ENCODE measurements around the gene SIPA1L3.

The SIPA1L3 gene

GRCh38 chr19:37997911-37998344, 90.9 kb downstream of the SIPA1L3 start:
- DNase-seq (ENCODE audit: low read depth), result no peak

- no peak for DNase-seq (ENCODE audit: low read depth)
These were observed 91.8 kb downstream of the SIPA1L3 start for GRCh38 chr19:37998801-37999308.

DNA sequence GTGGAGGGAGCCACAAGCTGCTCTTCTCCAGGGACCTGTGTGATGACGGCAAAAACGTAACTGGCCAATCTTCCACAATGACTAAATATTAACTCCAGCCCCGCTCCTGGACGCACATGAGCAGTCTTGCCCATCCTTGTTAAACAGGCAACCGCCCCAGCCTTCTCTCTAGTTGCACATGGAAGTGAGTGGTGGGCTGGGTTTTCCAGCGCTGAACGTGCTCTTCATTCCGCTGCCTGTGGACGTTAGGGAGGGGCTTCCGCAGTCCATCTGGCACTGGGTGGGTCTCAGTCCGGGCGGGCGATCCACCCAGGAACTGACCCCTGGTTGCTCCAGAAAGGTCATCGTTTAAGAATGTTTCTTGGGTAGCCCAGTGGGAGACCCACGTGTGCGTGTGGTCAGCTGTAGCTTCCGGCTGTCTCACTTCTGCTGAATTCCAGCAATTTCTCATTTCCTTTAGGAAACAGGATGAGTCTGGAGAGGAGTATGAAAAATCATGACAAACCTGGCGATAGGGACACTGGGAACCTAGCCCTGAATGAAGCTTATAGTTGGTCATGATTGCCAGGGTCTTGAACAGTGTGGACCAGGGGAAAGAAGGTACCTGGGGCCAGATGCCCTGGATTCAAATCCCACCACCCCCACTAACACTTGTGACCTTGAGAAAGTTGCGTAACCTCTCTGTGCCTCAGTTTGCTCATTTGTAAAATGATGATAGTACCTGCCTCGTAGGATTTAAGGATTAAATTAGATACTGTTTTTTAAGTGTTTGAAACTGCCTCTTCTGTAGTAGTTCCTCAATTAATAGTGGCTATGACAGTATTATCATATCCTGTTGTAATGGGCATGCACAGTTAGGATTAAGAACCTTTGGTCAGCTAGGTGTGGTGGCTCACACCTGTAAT, 92.6 kb downstream of the SIPA1L3 start:
- DNase-seq (ENCODE audit: low read depth), result no peak

DNA sequence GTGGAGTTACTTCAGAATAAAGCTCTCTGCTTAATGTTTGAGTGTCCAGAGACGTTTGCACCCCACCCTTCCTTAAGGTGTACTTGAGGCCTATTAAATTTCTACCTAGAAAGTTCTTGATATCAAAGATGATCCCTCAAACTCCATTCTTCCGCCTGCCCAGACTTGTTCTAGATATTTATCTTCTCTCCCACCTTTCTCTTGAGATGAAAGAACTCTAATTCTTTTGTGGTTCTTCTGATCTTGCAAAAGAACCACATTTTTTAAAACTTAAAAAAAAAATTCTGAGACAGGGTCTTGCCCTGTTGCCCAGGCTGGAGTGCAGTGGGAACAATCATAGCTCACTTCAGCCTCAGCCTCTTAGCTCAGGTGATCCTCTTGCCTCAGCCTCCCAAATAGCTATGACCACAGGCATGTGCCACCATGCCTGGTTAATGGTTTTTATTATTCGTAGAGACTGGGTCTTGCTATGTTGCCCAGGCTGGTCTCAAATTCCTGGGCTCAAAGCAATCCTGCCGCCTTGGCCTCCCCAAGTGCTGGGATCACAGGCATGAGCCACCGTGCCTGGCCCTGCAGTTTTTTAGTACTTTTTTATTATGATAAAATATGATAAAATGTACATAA, 94.3 kb downstream of the SIPA1L3 start:
- no peak for DNase-seq (ENCODE audit: low read depth)

DNA sequence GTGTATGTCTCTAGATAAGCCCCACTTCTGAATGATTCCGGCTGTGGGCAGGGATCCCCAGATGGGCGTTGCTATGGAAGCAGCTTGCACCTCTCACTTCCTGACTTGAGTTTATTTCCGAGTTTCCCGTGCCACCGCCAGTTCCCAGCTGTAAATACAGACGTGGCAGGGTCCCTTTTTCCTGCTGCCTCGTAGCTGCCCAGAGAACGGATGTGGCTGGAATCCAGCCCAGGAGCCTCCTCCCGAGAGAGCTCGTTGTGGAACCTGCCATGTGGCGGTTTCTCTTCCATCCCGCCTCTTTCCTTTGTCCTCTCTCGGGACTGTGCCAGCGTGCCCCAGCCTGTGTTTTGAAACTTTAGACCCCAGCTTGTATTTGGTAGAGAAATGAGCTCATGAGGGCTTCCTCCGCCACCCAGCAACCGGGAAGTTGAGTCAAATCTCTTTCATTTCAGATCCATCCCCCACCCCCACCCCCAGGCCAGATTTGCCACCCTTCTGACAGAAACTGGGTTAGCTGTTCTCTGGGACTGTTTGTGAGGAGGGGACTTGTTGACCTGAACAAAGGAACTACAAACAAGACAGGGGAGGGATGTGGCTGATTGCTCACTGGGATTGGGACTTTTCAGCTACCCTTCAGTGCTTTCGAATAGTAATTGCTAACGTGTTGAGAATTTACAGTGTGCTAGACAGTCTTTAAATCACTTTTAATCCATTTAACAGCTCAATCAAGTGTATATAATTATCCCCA, 96.6 kb downstream of the SIPA1L3 start:
- DNase-seq (ENCODE audit: low read depth), result no peak

DNA sequence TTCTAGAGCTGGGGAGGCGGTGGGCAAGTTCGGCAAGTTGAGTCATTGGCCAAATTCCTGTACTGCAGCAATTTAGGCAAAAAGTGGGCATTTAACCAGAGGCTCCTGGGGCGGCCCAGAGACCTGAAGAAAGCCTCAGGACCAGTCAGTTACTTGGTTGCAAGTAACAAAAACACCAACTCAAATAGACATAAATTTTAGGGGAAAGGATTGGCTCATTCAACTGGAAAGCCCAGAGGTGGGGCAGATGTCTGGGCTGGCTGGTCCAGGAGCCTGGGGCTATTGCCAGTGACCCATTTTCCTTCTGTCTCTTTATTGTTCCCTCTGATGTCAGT, 97.1 kb downstream of the SIPA1L3 start:
- no peak for DNase-seq (ENCODE audit: low read depth)

GRCh38 chr19:38004521-38005223, 97.7 kb downstream of the SIPA1L3 start:
- no peak for DNase-seq (ENCODE audit: low read depth)

- DNase-seq (ENCODE audit: low read depth), result no peak
These were observed 98.2 kb downstream of the SIPA1L3 start for GRCh38 chr19:38005224-38005614.

DNA sequence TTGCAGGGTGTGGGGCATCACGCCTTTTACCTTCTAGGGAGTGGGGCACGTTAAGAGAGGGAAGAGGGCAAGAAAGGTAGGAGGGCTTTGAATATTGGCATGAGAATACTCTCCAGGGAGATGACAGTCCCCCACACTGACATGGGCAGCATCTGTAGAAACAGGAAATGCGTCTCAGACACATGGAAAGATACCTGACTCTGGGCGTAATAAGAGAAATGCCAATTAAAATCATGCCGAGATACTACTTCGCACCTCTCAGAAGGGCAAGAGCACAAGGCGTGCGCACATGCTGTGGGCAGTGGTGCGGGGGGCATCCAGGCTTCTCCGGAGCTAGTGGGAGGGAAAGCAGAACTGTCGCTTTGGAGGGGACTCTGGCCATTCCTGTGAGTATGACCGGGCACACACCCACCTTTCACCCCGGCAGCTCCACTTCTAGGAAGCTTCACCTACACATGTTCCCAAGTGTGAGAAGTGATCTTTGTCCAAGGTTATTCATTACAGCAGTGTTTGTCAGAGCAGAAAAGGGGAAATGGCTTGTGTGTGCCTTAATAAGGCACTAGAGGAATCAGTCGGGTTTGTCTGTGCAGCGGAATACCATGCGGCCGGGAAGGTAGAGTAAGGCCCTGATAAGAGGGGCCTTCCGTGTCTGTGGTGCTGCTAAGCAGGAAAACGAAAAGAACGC, 99.5 kb downstream of the SIPA1L3 start:
- DNase-seq (ENCODE audit: low read depth), result no peak

GRCh38 chr19:38009650-38010242, 102.7 kb downstream of the SIPA1L3 start:
- DNase-seq (ENCODE audit: low read depth), result no peak

- DNase-seq (ENCODE audit: low read depth), result no peak
These were observed 104.4 kb downstream of the SIPA1L3 start for GRCh38 chr19:38011426-38011825.

DNA sequence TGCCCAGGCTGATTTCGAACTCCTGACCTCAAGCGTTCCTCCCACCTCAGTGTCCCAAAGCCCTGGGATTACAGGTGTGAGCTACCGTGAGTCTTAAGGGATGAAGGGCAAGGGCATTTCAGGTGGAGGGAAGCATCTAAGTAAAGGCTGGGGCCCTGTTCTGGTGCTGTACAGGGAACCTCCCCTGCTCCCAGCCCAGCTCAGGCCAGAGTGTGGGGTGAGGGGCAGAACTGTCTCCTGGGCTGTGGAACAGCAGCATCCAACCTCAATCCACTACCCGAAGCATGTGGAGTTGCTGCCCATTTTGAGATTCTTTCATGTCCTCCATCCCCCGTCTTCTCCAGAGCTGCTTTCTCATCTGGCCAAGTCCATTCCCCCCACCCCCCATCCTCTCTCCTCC, 105.3 kb downstream of the SIPA1L3 start:
- DNase-seq (ENCODE audit: low read depth), result no peak

GRCh38 chr19:38012944-38013343, 105.9 kb downstream of the SIPA1L3 start:
- no peak for DNase-seq (ENCODE audit: low read depth)

- no peak for DNase-seq (ENCODE audit: low read depth)
These were observed 107.0 kb downstream of the SIPA1L3 start for GRCh38 chr19:38013913-38014580.

GRCh38 chr19:38015216-38015615, 108.2 kb downstream of the SIPA1L3 start:
- DNase-seq (ENCODE audit: low read depth), result no peak

GRCh38 chr19:38015761-38016160, 108.8 kb downstream of the SIPA1L3 start:
- DNase-seq (ENCODE audit: low read depth), result no peak

DNA sequence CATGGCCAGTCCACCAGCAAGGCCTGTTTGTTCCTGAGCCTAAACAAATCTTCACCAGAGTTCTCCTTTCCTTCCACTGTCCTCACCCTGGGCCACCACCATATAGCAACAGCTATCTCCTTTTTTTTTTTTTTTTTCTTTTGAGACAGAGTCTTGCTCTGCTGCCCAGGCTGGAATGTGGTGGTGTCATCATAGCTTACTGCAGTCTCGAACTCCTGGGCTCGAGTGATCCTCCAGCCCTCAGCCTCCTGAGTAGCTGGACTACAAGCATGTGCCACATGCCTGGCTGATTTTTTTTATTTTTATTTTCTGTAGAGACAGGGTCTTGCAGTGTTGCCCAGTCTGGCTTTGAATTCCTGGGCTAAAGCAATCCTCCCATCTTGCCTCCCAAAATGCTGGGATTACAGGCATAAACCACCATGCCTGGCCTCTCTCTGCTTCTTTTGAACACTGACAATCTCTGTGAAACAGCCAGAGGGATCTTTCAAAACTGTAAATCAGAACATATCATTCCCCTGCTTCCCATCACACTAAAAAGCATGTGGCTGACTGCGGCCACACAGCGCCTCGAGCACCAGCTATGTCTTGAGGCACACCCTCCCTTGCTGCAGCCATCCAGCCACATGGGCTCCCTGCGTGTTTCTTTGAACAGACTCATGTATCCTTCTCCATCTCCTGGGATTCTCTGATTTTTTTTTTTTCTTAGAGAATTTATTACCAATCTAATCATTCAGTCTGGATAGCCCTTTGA, 110.6 kb downstream of the SIPA1L3 start:
- DNase-seq (ENCODE audit: low read depth), result no peak

DNA sequence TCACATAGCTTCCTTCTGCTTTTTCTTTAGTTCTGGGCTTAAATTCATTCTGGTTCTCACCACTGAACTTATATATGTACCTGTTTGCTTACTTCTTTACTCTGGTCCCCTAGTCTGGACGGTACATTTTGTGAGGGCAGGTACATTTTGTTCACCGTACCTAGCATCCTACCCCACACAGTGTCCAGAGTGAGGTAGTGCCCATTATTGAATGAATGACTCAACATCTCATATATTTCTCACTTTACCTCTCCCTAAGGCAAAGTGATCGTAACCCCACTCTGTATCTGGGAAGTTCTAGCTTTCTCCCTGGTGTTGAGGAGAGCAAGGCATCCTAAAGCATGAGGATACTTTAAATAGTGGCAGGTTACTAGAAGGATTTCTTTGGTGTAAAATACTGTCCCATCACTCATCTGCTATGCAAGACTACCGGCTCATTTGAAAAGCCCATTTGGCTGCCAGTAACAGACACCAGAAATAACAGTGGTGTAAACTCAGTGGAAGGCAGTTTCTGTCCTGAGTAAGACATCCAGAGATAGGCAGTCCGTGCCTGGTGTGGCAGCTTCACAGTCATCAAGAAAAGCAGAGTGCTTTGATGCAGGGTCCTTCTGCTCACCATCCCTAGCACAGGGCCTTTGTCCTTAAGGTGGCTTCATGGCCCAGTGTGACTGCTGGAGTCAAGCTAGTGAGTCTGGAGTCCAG, 111.8 kb downstream of the SIPA1L3 start:
- no peak for DNase-seq (ENCODE audit: low read depth)

DNA sequence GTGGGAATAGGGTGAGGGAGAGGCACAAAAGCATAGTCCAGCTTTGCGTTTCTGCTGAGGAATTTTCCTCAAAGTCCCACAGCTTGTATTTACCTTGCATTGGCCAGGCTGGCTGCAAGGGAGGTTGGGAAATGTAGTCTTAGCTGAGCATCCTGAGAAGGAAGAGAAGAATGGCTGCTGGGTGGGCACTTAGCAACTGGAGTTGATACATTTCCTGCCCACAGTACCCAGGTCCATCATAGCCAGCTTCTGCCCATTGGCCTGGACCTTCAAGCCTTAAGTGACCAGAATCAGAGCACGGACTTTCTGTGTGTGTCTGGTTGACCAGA, 112.4 kb downstream of the SIPA1L3 start:
- DNase-seq (ENCODE audit: low read depth), result no peak

All from activated T-cell treated with anti-CD3 and anti-CD28 coated beads for 1 hour (primary cell).